Measurements from ENCODE around the gene SPTBN5.

Gene SPTBN5

DNA sequence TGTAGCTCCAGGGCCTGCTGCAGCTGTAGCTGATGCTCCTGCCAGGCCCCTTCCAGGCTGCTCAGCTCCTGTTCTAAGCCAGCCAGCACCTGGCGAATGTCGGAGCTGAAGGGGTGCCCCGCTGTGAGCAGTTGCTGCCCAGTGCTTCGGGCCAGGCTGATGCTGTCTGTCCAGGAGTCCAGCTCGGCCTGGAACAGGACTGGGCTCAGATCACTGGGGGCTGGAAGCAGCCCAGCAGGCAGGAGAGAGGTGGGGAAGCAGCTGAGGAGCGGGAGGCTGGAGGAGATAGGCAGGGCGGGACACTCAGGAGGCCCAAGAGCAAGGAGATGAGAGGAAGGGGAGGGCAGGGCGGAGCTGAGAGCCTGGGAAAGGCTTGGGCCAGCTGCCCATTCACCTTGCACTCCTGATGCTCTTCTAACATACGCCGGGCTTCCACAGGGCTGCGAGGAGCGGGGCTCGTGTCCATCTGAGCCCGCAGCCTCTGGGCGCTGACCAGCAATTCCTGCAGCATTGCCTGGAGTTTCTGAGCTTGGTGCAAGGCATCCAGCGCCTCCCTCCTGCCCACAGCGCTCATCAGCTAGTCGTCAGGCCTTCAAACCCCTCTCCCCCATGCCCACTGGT is 32.0 kb downstream of the SPTBN5 start:
- no peak for DNase-seq

GRCh38 chr15:41860049-41860828 is 33.6 kb downstream of the SPTBN5 start:
- no peak for DNase-seq

DNA sequence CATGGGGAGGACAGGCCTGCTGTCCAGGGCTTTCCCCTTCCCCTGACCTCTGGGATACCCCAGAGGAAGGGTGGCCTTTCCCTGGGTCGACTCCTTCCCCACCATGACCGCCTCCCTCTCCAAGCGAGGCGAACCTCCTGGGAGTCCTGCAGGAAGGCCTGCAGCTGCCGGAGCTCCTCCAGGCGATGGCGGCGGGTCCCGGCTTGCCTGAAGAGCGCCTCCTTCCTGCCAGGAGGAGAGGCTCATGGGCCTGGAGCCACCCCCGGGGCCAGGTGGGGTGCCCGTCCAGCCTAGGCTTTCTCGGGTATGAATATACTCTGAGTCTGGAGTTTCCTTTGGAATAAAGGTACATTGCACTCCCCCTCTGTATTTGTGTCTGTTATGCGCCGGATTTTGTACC is 35.1 kb downstream of the SPTBN5 start:
- no peak for DNase-seq

GRCh38 chr15:41857316-41857715 is 36.5 kb downstream of the SPTBN5 start:
- DNase-seq: no peak

- DNase-seq: no peak
Observed at GRCh38 chr15:41856716-41857115, 37.1 kb downstream of the SPTBN5 start.

DNA sequence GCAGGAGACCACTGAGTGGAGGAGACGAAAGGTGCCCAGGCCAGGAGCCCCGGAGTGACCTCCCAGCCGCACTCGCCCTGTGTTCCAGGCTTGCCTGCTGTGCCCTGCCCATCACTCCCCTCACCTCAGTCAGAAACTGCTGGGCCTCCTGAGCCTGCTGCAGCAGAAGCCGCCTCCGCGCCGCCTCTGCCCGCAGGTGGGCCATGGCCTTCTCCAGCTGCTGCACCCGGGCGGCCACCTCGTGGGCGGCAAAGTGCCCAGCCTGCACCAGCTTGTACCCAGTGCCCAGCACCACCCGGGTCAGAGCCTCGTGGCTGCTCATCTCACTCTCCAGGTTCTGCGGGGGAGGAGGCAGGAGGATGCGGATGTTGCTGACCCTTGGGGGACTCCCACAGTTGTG is 37.6 kb downstream of the SPTBN5 start:
- DNase-seq: no peak

- no peak for DNase-seq
Observed at GRCh38 chr15:41855261-41855961, 38.4 kb downstream of the SPTBN5 start.

- no peak for DNase-seq
Observed at GRCh38 chr15:41854443-41854842, 39.4 kb downstream of the SPTBN5 start.

GRCh38 chr15:41853831-41854230 is 40.0 kb downstream of the SPTBN5 start:
- DNase-seq: no peak

GRCh38 chr15:41852736-41853590 is 40.9 kb downstream of the SPTBN5 start:
- DNase-seq: no peak

DNA sequence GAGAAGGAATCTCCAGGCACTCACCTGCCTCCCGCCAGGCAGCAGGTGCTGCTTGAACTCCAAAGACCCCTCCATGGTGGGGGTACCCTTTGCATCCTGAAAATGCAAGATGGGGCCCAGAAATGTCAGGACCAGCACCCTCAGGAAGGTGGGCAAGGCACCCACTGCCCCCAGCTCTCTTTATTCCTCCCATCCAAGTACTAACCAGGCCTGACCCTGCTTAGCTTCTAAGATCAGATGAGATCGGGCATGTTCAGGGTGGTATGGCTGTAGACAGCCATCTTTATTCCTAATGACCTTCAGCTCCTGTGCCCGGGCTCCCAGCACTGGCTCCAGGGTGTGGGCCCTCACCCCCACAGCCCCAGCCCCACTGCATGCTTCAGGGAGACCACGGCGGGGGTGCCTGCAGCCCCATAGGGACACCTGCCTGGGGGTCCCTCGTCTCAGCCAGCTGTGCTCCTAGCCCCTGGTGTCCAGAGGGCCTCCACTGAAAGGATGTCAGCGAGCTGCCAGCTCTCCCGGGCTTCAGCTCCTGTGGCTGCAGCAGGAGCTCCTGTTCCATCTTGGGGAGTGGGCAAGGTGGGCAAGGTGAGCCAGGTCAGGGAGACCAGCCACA is 42.0 kb downstream of the SPTBN5 start:
- DNase-seq: no peak

DNA sequence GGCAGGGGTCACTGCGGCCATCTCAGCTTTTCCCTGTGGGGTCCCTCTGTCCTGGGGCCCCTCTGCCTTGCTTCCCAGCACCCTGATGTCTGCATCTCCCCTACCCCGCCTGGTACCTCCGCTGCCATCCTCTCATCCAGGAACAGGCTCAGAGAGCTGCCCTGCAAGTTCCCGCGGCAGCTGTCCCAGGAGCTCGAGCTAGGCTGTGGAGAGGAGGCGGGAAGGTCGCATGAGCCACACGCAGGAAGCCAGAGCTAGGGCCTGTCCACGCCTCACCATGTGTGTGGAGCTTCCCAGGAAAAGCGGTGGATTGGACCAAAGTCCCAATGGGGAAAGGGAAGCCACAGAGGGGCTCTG is 42.7 kb downstream of the SPTBN5 start:
- no peak for DNase-seq

DNA sequence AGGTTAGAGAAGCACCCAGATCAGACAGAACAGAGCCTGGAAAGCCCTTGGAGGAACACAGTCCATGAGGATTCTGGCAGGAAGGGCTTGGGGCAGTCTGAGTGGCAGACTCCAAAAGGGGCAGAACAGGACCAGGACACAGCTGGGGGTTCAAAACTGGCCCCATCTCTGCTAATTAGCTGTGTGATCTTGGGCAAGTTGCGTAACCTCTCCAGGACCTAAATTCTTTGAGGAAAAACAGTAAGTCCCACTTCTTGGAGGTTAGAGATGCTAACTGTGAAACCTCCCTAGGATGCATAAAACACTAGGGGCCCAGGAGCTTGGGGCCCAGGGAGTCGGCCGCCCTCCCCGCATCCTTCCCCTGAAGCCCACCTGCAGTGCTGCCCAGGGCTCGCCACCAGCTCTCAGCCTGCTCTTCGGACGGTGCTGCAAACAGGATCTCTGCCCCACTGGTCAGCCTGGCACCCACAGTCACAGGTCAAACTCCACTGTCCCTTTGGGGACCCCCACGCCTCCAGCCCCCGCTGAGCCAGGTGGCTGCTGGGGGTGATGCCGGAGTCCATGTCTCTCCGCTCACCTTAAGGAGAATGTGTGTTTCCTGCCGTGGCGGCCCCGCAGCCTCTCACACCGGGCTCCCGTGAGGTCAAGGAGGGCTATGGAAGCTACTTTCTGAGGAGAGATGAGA is 43.2 kb downstream of the SPTBN5 start:
- no peak for DNase-seq

DNA sequence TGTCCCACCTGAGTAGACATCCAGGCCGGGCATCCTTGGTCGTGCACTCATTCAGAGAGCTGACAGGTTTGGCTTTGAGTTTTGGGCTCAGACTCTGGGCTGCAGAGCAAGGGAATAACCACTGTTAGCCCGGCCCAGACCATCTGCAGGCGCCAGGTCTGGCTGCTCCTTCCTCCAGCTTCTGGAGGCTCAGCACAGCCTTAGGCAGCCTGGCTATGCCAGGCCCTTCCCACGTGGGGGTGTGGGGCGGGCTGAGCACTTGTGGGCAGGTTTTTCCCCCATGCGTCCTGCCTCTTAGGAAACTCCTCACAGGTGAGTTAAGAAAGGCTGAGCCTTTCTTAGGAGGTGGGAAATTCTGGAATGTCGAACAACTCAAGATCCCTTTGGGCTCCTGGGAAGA is 44.0 kb downstream of the SPTBN5 start:
- no peak for DNase-seq

DNA sequence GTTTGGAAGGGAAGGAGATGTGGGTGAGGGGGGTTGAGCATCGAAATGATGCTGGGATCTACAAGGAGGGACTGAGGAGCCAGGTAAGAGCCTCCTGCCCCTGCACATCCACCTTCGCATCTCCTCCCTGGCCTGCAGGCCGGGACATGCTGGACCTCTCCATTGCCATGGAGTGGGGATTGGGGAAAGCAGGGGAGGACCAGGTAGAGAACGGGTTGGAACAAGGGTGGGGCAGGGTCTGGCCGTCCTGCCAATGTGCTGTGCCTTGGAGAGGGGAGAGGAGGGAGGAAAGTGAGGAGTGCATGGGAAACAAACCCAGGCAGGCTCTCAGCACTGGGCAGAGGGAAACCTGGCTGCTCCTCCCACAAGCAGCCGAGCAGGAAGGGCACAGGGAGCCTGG is 44.6 kb downstream of the SPTBN5 start:
- DNase-seq: no peak

DNA sequence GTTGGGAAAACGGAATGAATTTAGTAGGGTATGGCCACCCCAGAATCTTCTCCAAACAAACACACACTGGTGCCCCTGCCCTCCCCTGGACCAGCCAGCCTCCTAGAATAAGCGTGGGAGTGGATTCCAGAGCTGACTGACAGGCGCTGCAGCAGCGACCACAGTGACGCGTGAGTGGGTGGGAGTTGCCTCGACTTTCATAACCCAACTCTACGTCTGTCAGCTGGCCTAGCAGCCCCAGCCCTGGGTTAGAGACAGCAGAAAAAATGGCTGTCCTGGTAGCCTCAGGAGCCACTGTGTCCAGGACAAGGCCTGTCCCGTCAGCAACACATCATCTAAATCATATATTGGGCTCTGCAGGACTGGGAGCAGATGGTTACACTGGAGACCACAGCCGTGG is 45.2 kb downstream of the SPTBN5 start:
- DNase-seq: no peak

DNA sequence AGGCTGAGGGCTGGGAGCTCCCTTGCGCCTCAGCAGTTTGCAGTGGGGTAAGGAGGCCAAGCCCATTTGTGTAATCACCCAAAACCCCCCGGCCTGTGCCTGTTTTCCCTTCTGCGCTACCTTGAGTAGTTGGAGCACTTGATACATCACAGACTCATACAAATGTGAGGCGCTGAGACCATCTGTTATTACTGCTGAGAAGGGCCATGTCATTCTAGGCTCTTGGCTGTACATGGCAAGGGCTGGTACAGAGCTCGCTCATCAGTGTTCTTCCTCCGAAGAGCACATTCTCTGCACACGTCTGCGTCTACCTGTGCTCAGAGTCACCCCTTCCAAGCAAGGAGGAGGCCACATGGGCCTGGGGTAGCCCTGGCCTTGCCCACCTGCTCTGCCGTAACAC is 45.9 kb downstream of the SPTBN5 start:
- no peak for DNase-seq

- DNase-seq: no peak
Observed at GRCh38 chr15:41847206-41847605, 46.6 kb downstream of the SPTBN5 start.

DNA sequence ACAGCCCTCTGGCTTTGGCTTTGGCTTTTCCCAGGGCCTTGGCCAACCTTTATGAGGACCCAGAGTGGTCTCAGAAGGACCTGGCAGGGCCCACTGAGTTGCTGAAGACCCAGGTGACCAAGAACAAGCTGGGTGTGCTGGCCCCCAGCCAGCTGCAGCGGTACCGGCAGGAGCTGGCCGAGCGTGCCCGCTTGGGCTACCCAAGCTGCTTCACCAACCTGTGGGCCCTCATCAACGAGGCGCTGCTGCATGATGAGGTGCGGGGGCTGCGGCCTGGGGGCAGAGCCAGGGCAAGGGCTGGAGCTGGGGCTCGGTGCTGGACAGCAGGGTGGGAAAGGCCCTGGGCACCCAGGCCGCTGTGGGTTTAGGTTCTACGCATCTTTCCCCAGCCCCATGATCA is 49.0 kb downstream of the SPTBN5 start:
- DNase-seq: no peak

GRCh38 chr15:41843571-41843970 is 50.3 kb downstream of the SPTBN5 start:
- no peak for DNase-seq

DNA sequence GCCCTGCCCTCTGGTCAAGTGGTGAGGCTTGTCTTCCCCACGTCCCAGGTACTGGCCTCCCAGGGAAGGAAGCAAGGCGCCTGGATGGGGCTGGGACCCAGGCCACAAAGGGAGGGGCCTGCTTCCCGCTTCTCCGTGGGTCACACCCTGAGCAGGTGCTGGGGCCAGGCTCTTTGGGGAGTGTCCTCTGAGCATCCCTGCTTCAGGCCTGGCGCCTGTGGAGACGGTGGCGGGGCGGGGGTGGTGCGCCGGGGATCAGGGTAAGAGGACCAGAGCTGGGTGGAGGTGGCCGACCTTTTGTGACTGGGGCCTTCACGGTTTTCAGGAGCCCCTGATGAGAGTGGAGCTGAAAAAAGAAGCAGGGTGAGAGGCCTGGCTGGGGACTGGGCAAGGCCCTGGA is 51.6 kb downstream of the SPTBN5 start:
- DNase-seq: no peak

DNA sequence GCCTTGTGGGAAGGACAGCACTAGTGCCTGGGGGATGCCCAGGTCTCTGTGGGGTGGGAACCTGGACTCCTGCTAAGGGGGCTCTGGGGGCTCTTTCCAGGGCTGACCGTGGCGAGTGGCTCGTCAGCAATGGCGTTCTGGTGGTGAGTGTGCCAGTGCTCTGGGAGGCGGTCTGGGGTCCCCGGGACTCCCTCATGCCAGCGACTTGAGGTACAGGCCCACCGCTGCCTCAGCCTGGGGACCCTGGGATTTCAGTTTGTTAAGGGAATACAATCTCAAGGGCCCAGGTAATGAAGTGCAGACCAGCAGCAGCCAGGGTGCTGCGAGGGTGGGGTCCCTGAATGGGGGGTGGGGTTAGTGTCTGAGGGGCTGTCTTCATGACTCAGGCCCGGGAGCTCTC is 52.7 kb downstream of the SPTBN5 start:
- no peak for DNase-seq
